ENCODE measurements around the gene ZFP36. TPM values are rescaled to one million over a fixed set of nuclear protein-coding genes. Genes with fewer than 3 reads are reported as not detected.
A peak's percentile ranks its signal among the peaks of the same experiment; 100 is the strongest.

Gene ZFP36
- total RNA-seq, 4 donors from 2014 or later: 125 to 274 (median 178) TPM

GRCh38 chr19:39405261-39405957 is 1.2 kb upstream of the ZFP36 start:
- peak overlapping the region; percentile 94 to 100 (median 100) for H3K27ac ChIP-seq
- DNase-seq (ENCODE audit: low spot score in 2 of 2): no peak
- H3K4me1 ChIP-seq: peaks cover 0 to 55% (median 46%) of the 10 kb centered on the region in 4 donors
- no peaks in the 10 kb centered on the region for H3K9me3 ChIP-seq
- peaks cover 0 to 3% of the 10 kb centered on the region in 2 donors for H3K27me3 ChIP-seq
- H3K36me3 ChIP-seq: peaks cover 10 to 22% (median 18%) of the 10 kb centered on the region in 3 donors
- peak overlapping the region; percentile 66 to 98 (median 88) for H3K4me3 ChIP-seq
- TF ChIP-seq EP300 (IDR thresholded peaks at IDR 0.05): no peak
- TF ChIP-seq POLR2A (IDR thresholded peaks at IDR 0.05): no peak
- WGBS, 2 donors: 88% methylated on average over 14 to 17 of the region's 17 CpGs

GRCh38 chr19:39405958-39406655 is 540 bp upstream of the ZFP36 start:
- TF ChIP-seq POLR2A (IDR thresholded peaks at IDR 0.05) (peak in 1 of 2 donors; percentile 2), CTCF (IDR thresholded peaks at IDR 0.05) (no peak)
- H3K27me3 ChIP-seq: peaks cover 0 to 3% of the 10 kb centered on the region in 2 donors
- 16 to 19% methylated on average over 19 to 21 of the region's 22 CpGs for WGBS, 2 donors
- H3K36me3 ChIP-seq: peaks cover 10 to 22% (median 18%) of the 10 kb centered on the region in 3 donors
- DNase-seq (ENCODE audit: low spot score in 2 of 2): peak in 1 of 2 donors; percentile 82
- H3K9me3 ChIP-seq: no peaks in the 10 kb centered on the region
- peaks cover 4 to 56% (median 49%) of the 10 kb centered on the region in 4 donors for H3K4me1 ChIP-seq
- H3K4me3 ChIP-seq: peak overlapping the region; percentile 66 to 98 (median 88)
- peak overlapping the region; percentile 94 to 100 (median 100) for H3K27ac ChIP-seq

- H3K27ac ChIP-seq: peak overlapping the region; percentile 94 to 100 (median 100)
- peaks cover 0 to 3% of the 10 kb centered on the region in 2 donors for H3K27me3 ChIP-seq
- peaks cover 10 to 22% (median 18%) of the 10 kb centered on the region in 3 donors for H3K36me3 ChIP-seq
- H3K4me3 ChIP-seq: peak overlapping the region; percentile 66 to 98 (median 88)
- H3K9me3 ChIP-seq: no peaks in the 10 kb centered on the region
- 0% methylated on average over 14 of the region's 14 CpGs; no CpG with 5 or more reads in 1 of the 2 donors for WGBS, 2 donors
- peaks cover 6 to 51% (median 44%) of the 10 kb centered on the region in 4 donors for H3K4me1 ChIP-seq
- DNase-seq (ENCODE audit: low spot score in 2 of 2): no peak
- TF ChIP-seq POLR2A (IDR thresholded peaks at IDR 0.05): no peak
- no peak for TF ChIP-seq EP300 (IDR thresholded peaks at IDR 0.05)
- TF ChIP-seq CTCF (IDR thresholded peaks at IDR 0.05): no peak
Observed at GRCh38 chr19:39407410-39407659, 688 bp downstream of the ZFP36 start.

GRCh38 chr19:39407660-39408391 is 1.2 kb downstream of the ZFP36 start:
- H3K4me1 ChIP-seq: peaks cover 6 to 46% (median 39%) of the 10 kb centered on the region in 4 donors
- DNase-seq (ENCODE audit: low spot score in 2 of 2): no peak
- TF ChIP-seq POLR2A (IDR thresholded peaks at IDR 0.05) (peak; percentile 5 to 45), EP300 (IDR thresholded peaks at IDR 0.05) (peak in 1 of 2 donors; percentile 95), CTCF (IDR thresholded peaks at IDR 0.05) (peak in 1 of 5 experiments; percentile 19)

GRCh38 chr19:39408392-39409207 is 2.0 kb downstream of the ZFP36 start:
- peak overlapping the region; percentile 66 to 98 (median 88) for H3K4me3 ChIP-seq
- DNase-seq (ENCODE audit: low spot score in 2 of 2): peak in 1 of 2 donors; percentile 71
- H3K36me3 ChIP-seq: peaks cover 10 to 22% (median 18%) of the 10 kb centered on the region in 3 donors
- H3K9me3 ChIP-seq: no peaks in the 10 kb centered on the region
- TF ChIP-seq CTCF (IDR thresholded peaks at IDR 0.05): no peak
- peak in 1 of 2 donors; percentile 96 for TF ChIP-seq EP300 (IDR thresholded peaks at IDR 0.05)
- peak; percentile 13 to 64 for TF ChIP-seq POLR2A (IDR thresholded peaks at IDR 0.05)
- H3K27ac ChIP-seq: peak overlapping the region; percentile 94 to 100 (median 100)
- H3K27me3 ChIP-seq: peaks cover 0 to 3% of the 10 kb centered on the region in 2 donors
- 12 to 24% methylated on average over 20 of the region's 20 CpGs for WGBS, 2 donors
- peaks cover 6 to 41% (median 39%) of the 10 kb centered on the region in 4 donors for H3K4me1 ChIP-seq

More at GRCh38 chr19:39407660-39408391, 1.2 kb downstream of the ZFP36 start:
- WGBS, 2 donors: 4 to 20% methylated on average over 13 to 24 of the region's 40 CpGs
- H3K36me3 ChIP-seq: peaks cover 10 to 22% (median 18%) of the 10 kb centered on the region in 3 donors
- peaks cover 0 to 3% of the 10 kb centered on the region in 2 donors for H3K27me3 ChIP-seq
- peak overlapping the region; percentile 66 to 98 (median 88) for H3K4me3 ChIP-seq
- H3K27ac ChIP-seq: peak overlapping the region; percentile 94 to 100 (median 100)
- no peaks in the 10 kb centered on the region for H3K9me3 ChIP-seq
